Neural crest cell (in vitro differentiated cells): ENCODE data around the gene ZMIZ1. TPM values are rescaled to one million over a fixed set of nuclear protein-coding genes. Genes with fewer than 3 reads are reported as not detected.

Experiments used
- DNase-seq: peaks from one replicate; pipeline ENCODE4 v3.0.0; 2021; ENCODE audit warnings: low read depth, mixed read lengths, low spot score
- H3K27ac Mint-ChIP-seq: one replicate; pipeline ENCODE4 v1.8.0; 2021; ENCODE audit warnings: mild to moderate bottlenecking, mixed read lengths; ENCODE audit not compliant: unreplicated experiment
- H3K27me3 Mint-ChIP-seq: 2 replicates; pipeline ENCODE4 v1.8.0; 2021; ENCODE audit warnings: low read depth, mild to moderate bottlenecking, mixed read lengths
- H3K36me3 Mint-ChIP-seq: 2 replicates; pipeline ENCODE4 v1.8.0; 2021; ENCODE audit warnings: low read depth, mild to moderate bottlenecking, mixed read lengths
- H3K4me1 Mint-ChIP-seq: 2 replicates; pipeline ENCODE4 v1.8.0; 2021; ENCODE audit warnings: mixed read lengths
- H3K4me3 Mint-ChIP-seq: one replicate; pipeline ENCODE4 v1.8.0; 2021; ENCODE audit warnings: mild to moderate bottlenecking, mixed read lengths
- H3K9me3 Mint-ChIP-seq: 2 replicates; pipeline ENCODE4 v1.8.0; 2021; ENCODE audit warnings: mixed read lengths
- CTCF ChIP-seq: fragments of 200-600 bp; sonication (generic); conservative IDR thresholded peaks from 2 replicates; pipeline ENCODE4 v1.5.0; 2021; ENCODE audit warnings: antibody characterized with exemption, mild to moderate bottlenecking
- total RNA-seq: library from RNA; stranded (reverse); gene quantifications from 2 replicates; pipeline ENCODE4 v1.2.1, GENCODE V29; 2021

ZMIZ1 gene
- total RNA-seq, 1 donor from 2014 or later, result 92.0 TPM

GRCh38 chr10:79258894-79259293, 190.1 kb downstream of the ZMIZ1 start:
- TF ChIP-seq CTCF, result no peak
- Mint-ChIP-seq H3K4me1 (peaks cover 46% of the 10 kb centered on the region), H3K27ac (peak overlapping the region; percentile 71), H3K9me3 (no peaks in the 10 kb centered on the region), H3K36me3 (no peaks in the 10 kb centered on the region), H3K4me3 (no peak overlapping the region), H3K27me3 (no peaks in the 10 kb centered on the region)
- DNase-seq, result no peak

- H3K9me3 Mint-ChIP-seq, result no peaks in the 10 kb centered on the region
- no peak for DNase-seq
- H3K27me3 Mint-ChIP-seq, result no peaks in the 10 kb centered on the region
- no peak for TF ChIP-seq CTCF
- peak overlapping the region; percentile 54 for H3K27ac Mint-ChIP-seq
- peaks cover 56% of the 10 kb centered on the region for H3K4me1 Mint-ChIP-seq
- H3K4me3 Mint-ChIP-seq, result no peak overlapping the region
- H3K36me3 Mint-ChIP-seq, result no peaks in the 10 kb centered on the region
Observed at GRCh38 chr10:79259834-79260233, 191.1 kb downstream of the ZMIZ1 start.

GRCh38 chr10:79260811-79261740, 192.3 kb downstream of the ZMIZ1 start:
- H3K27ac Mint-ChIP-seq, result no peak overlapping the region
- no peak for TF ChIP-seq CTCF
- H3K4me3 Mint-ChIP-seq, result peak overlapping the region; percentile 35
- H3K9me3 Mint-ChIP-seq, result no peaks in the 10 kb centered on the region
- H3K4me1 Mint-ChIP-seq, result peaks cover 67% of the 10 kb centered on the region
- no peaks in the 10 kb centered on the region for H3K36me3 Mint-ChIP-seq
- no peaks in the 10 kb centered on the region for H3K27me3 Mint-ChIP-seq
- no peak for DNase-seq

- no peak for DNase-seq
- H3K36me3 Mint-ChIP-seq, result no peaks in the 10 kb centered on the region
- no peaks in the 10 kb centered on the region for H3K27me3 Mint-ChIP-seq
- no peak overlapping the region for H3K27ac Mint-ChIP-seq
- H3K4me3 Mint-ChIP-seq, result no peak overlapping the region
- no peaks in the 10 kb centered on the region for H3K9me3 Mint-ChIP-seq
- peaks cover 69% of the 10 kb centered on the region for H3K4me1 Mint-ChIP-seq
- no peak for TF ChIP-seq CTCF
Observed at GRCh38 chr10:79262131-79262530, 193.4 kb downstream of the ZMIZ1 start.

- Mint-ChIP-seq H3K4me1 (peaks cover 69% of the 10 kb centered on the region), H3K27me3 (no peaks in the 10 kb centered on the region), H3K27ac (no peak overlapping the region), H3K4me3 (no peak overlapping the region), H3K36me3 (no peaks in the 10 kb centered on the region), H3K9me3 (no peaks in the 10 kb centered on the region)
- no peak for DNase-seq
- TF ChIP-seq CTCF, result no peak
Observed at GRCh38 chr10:79262959-79263746, 194.4 kb downstream of the ZMIZ1 start.
